GM18867 (cell line): Measurements from ENCODE around the gene OR51M1.
"Not testable (repeated sequence)": the region's sequence is repeated elsewhere in the genome, so short reads cannot be mapped to it uniquely, and the experiment has no call there.

ENCODE experiments used
- ATAC-seq: cut with Tn5 transposase; IDR thresholded peaks from one replicate; pipeline ENCODE4 v1.9.1; 2021; ENCODE audit warnings: mild to moderate bottlenecking, moderate library complexity; ENCODE audit not compliant: unreplicated experiment

Gene OR51M1

GRCh38 chr11:5383576-5383975 lies at the start of gene OR51M1:
OR51M1 (plus strand) TSS chr11:5383812; CDS start chr11:5389399, 5,587 bp downstream.
- no peak for ATAC-seq

- ATAC-seq: no peak
These were observed 48.4 kb upstream of the OR51M1 start for GRCh38 chr11:5335170-5335569.

- no peak for ATAC-seq
These were observed 47.3 kb upstream of the OR51M1 start for GRCh38 chr11:5336331-5336730.

- ATAC-seq: not testable (repeated sequence)
These were observed 46.4 kb upstream of the OR51M1 start for GRCh38 chr11:5337253-5337652.

GRCh38 chr11:5339771-5340322 lies 43.8 kb upstream of the OR51M1 start:
- ATAC-seq: peak; percentile 61

- ATAC-seq: no peak
These were observed 39.9 kb upstream of the OR51M1 start, which contains the start of gene OR51B5 for GRCh38 chr11:5343474-5344335. OR51B5 (minus strand) TSS chr11:5343524; CDS start chr11:5343524, 0 bp downstream.

- ATAC-seq: no peak
These were observed 37.8 kb upstream of the OR51M1 start for GRCh38 chr11:5345831-5346230.

- no peak for ATAC-seq
These were observed 34.9 kb upstream of the OR51M1 start for GRCh38 chr11:5348551-5349194.

- ATAC-seq: no peak
These were observed 34.1 kb upstream of the OR51M1 start for GRCh38 chr11:5349550-5349949.

GRCh38 chr11:5351208-5351607 lies 32.4 kb upstream of the OR51M1 start, which contains the start of gene OR51B6:
OR51B6 (plus strand) TSS chr11:5351508; CDS start chr11:5351508, 0 bp downstream.
- no peak for ATAC-seq

- not testable (repeated sequence) for ATAC-seq
These were observed 27.6 kb upstream of the OR51M1 start for GRCh38 chr11:5356031-5356430.

GRCh38 chr11:5362017-5362625 lies 21.5 kb upstream of the OR51M1 start:
- ATAC-seq: no peak

GRCh38 chr11:5363679-5364078 lies 19.9 kb upstream of the OR51M1 start:
- ATAC-seq: no peak

GRCh38 chr11:5364214-5364613 lies 19.4 kb upstream of the OR51M1 start:
- no peak for ATAC-seq

- ATAC-seq: not testable (repeated sequence)
These were observed 17.2 kb upstream of the OR51M1 start for GRCh38 chr11:5366365-5366764.

- ATAC-seq: no peak
These were observed 16.8 kb upstream of the OR51M1 start for GRCh38 chr11:5366856-5367255.

- ATAC-seq: no peak
These were observed 16.1 kb upstream of the OR51M1 start for GRCh38 chr11:5367448-5368074.

- ATAC-seq: no peak
These were observed 15.0 kb upstream of the OR51M1 start for GRCh38 chr11:5368502-5369043.

GRCh38 chr11:5369789-5370188 lies 13.8 kb upstream of the OR51M1 start:
- no peak for ATAC-seq

- ATAC-seq: peak; percentile 96
These were observed 2.8 kb upstream of the OR51M1 start for GRCh38 chr11:5380740-5381342.
